K562 (cell line): ENCODE measurements around the gene HNRNPCL4.
"Not testable (repeated sequence)": the region's sequence is repeated elsewhere in the genome, so short reads cannot be mapped to it uniquely, and the experiment has no call there.

Source experiments
- CBX8 ChIP-seq: fragments of 200-600 bp; sonication (generic); IDR thresholded peaks from 2 replicates; pipeline ENCODE4 v1.6.1; 2012; ENCODE audit warnings: borderline replicate concordance, mixed run types, low read depth, mild to moderate bottlenecking, moderate library complexity, mixed read lengths, low read length, control low read depth, inconsistent platforms; ENCODE audit not compliant: poor library complexity, severe bottlenecking; ENCODE audit errors: extremely low read depth
- CEBPB ChIP-seq: fragments of 450-650 bp; IDR thresholded peaks from 2 replicates; pipeline ENCODE4 v1.6.1; 2016; ENCODE audit warnings: missing genetic modification characterization, missing compliant biosample characterization
- CTCF ChIP-seq, 3 experiments: IDR thresholded peaks in 2 of 3; conservative IDR thresholded peaks in 1 of 3; 2 replicates each; pipeline ENCODE4 v1.5.1; 2011 to 2012; ENCODE audit warnings: low read length in 3 of 3, mild to moderate bottlenecking in 3 of 3, control low read depth in 2 of 3, improper control_type of control experiment in 1 of 3, inconsistent platforms in 1 of 3, low read depth in 1 of 3, mixed read lengths in 1 of 3, moderate library complexity in 1 of 3; ENCODE audit not compliant: insufficient read depth in 2 of 3
- FOXA1 ChIP-seq: fragments of 450-650 bp; IDR thresholded peaks from 2 replicates; pipeline ENCODE4 v1.6.1; 2016; ENCODE audit warnings: mild to moderate bottlenecking, borderline replicate concordance
- KDM1A ChIP-seq, 2 experiments: fragments of 450-650 bp; IDR thresholded peaks; 2 replicates each; pipeline ENCODE4 v1.6.1; 2016; ENCODE audit warnings: mild to moderate bottlenecking in 2 of 2
- POLR2A ChIP-seq: fragments of 450-650 bp; conservative IDR thresholded peaks from 2 replicates; pipeline ENCODE4 v1.6.1; 2016
- POLR2AphosphoS5 ChIP-seq: IDR thresholded peaks from 2 replicates; pipeline ENCODE4 v1.6.1; 2011; ENCODE audit warnings: mild to moderate bottlenecking, low read depth, low read length, moderate library complexity; ENCODE audit not compliant: control insufficient read depth, insufficient read depth
- SMARCB1 ChIP-seq: IDR thresholded peaks from 2 replicates; pipeline ENCODE4 v1.6.1; 2011; ENCODE audit warnings: improper control_type of control experiment, low read depth; ENCODE audit not compliant: insufficient read length
- TF ChIP-seq, protein P1 (sequence below): fragments of 450-650 bp; IDR thresholded peaks from 2 replicates; pipeline ENCODE4 v1.6.1; 2016; ENCODE audit warnings: missing biosample characterization, missing genetic modification characterization

- not testable (repeated sequence) for TF ChIP-seq KDM1A (IDR thresholded peaks at IDR 0.05); POLR2AphosphoS5; FOXA1; CEBPB (tag); CTCF (IDR thresholded peaks at IDR 0.05 in 2 of 3, conservative IDR thresholded peaks at IDR 0.05 in 1 of 3; ENCODE audit: insufficient read depth in 2 of 3, low read depth in 1 of 3, low read length in 3 of 3); SMARCB1; POLR2A; CBX8
- TF ChIP-seq, protein P1, sequence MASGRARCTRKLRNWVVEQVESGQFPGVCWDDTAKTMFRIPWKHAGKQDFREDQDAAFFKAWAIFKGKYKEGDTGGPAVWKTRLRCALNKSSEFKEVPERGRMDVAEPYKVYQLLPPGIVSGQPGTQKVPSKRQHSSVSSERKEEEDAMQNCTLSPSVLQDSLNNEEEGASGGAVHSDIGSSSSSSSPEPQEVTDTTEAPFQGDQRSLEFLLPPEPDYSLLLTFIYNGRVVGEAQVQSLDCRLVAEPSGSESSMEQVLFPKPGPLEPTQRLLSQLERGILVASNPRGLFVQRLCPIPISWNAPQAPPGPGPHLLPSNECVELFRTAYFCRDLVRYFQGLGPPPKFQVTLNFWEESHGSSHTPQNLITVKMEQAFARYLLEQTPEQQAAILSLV (tag): not testable (repeated sequence)
These were observed at the start of gene HNRNPCL4 for GRCh38 chr1:13165531-13165930.
